Transverse colon (tissue), 4 donors: ENCODE data around the gene ZNHIT1. TPM values are rescaled to one million over a fixed set of nuclear protein-coding genes. Genes with fewer than 3 reads are reported as not detected.

Experiments
- DNase-seq: peaks from one replicate; pipeline ENCODE4 v3.0.0-alpha.2; 2019
- H3K27ac ChIP-seq, 4 donors: fragments of 200-600 bp; sonication (generic); 2 replicates each; pipeline ENCODE4 v1.5.1; 2016 to 2018; ENCODE audit warnings: inconsistent platforms in 4 of 4
- H3K27me3 ChIP-seq: fragments of 200-600 bp; sonication (generic); 2 replicates; pipeline ENCODE4 v1.5.1; 2017; ENCODE audit warnings: inconsistent platforms
- H3K36me3 ChIP-seq, 4 donors: fragments of 200-600 bp; sonication (generic); 2 replicates each; pipeline ENCODE4 v1.5.1; 2017 to 2019; ENCODE audit warnings: inconsistent platforms in 4 of 4
- H3K4me1 ChIP-seq, 4 donors: fragments of 200-600 bp; sonication (generic); 2 replicates each; pipeline ENCODE4 v1.5.1; 2017 to 2020; ENCODE audit warnings: inconsistent platforms in 4 of 4
- H3K4me3 ChIP-seq, 4 donors: fragments of 200-600 bp; sonication (generic); 1 replicate in 1 of 4; 2 replicates in 3 of 4; pipeline versions ENCODE4 v1.5.1 to v1.6.1; 2017 to 2019; ENCODE audit warnings: inconsistent platforms in 4 of 4
- H3K9me3 ChIP-seq, 2 donors: fragments of 200-600 bp; sonication (generic); 2 replicates each; pipeline ENCODE4 v1.5.1; 2017 to 2019; ENCODE audit warnings: inconsistent platforms in 2 of 2
- EP300 ChIP-seq: sonication (generic); formaldehyde crosslinking; IDR thresholded peaks from one replicate; pipeline ENCODE4 v1.6.1; 2017; ENCODE audit warnings: antibody characterized with exemption, low read depth
- POLR2A ChIP-seq: fragments of 450-650 bp; IDR thresholded peaks from one replicate; pipeline ENCODE4 v1.6.1; 2016; ENCODE audit warnings: antibody characterized with exemption, mild to moderate bottlenecking, moderate library complexity
- POLR2AphosphoS5 ChIP-seq, 3 donors: sonication (generic); formaldehyde crosslinking; IDR thresholded peaks; one replicate each; pipeline ENCODE4 v1.6.1; 2016; ENCODE audit warnings: antibody characterized with exemption in 3 of 3
- WGBS, 2 donors: methylation state at CpG; one replicate each; pipeline ENCODE4 v1.1.5; 2018; ENCODE audit warnings: low coverage in 1 of 2; 5-methylcytosine and 5-hydroxymethylcytosine counted together
- in situ Hi-C, 4 donors: fragments of 200-750 bp; cut with MboI; loops; one replicate each; pipeline versions ENCODE4 v1.15.0 to v1.15.1; 2017; ENCODE audit warnings: low sequenced_read_pairs in 3 of 4, low pct_ligation_motif_present in 1 of 4, low pct_unique_long_range_greater_than_20kb in 1 of 4
- intact Hi-C: fragments of 100-400 bp; cut with DNase I; formaldehyde crosslinking; loops from one replicate; pipeline ENCODE4 v1.15.1; 2023; ENCODE audit warnings: low total_unique reads
- total RNA-seq, 4 donors: library from RNA; depleted of rRNA; stranded (reverse); fragments of >200 nt; gene quantifications; one replicate each; pipeline ENCODE4 v1.1.0, GENCODE V29; 2016
- TF ChIP-seq, protein P1 (sequence below), 5 experiments: fragments of 200-600 bp in 3 of 5; fragments of 450-650 bp in 2 of 5; sonication (generic) in 3 of 5; IDR thresholded peaks; 1 replicate in 2 of 5; 2 replicates in 3 of 5; pipeline ENCODE4 v1.5.1; 2016 to 2017; ENCODE audit warnings: antibody characterized with exemption in 5 of 5, inconsistent platforms in 3 of 5, mild to moderate bottlenecking in 2 of 5, moderate library complexity in 1 of 5

ZNHIT1 gene
- total RNA-seq, 4 donors from 2014 or later: 50.5 to 106 (median 78.2) TPM

DNA sequence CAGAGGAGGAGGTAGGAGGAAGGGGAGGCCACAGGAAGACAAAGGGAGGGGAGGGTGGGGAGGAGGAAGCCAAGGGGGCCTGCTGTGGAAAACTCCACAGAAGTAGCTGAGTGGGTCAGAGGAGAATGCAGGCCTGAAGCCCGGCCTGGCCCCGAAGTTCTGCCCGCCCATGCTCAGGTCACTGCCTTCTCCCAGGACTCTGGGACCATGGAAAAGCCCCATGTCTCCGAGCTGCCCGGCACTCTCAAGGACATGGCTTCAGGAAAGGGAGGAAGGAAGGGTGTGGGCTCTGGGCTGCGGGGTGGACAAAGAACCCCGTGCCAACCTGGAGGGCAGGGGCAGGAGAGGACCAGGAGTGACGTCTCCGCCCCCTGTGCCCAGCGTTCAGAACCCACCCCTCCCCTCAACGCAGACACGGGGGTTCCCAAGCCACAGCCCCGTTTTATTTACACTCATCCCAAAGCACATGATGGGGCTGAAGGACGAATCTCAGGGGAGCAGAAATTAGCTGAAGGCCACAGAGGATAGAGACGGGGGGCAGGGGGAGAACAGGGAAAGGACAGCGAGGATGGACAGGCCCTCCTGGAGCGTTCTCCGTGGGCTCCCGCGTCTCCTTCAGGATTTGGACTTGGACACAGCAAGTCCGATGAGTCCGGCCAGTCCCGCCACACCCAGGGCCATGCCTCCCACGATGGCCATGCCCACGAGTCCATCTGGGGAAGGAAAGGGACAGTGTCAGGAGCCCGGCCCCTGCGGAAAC is 21.4 kb downstream of the ZNHIT1 start:
- no peaks in the 10 kb centered on the region for H3K27me3 ChIP-seq
- in situ Hi-C loops (no loop called here), intact Hi-C loops (loop anchor here (5.0 kb wide), 1 partner anchor 702 kb away; the partner anchor contains the start of gene AGFG2)
- TF ChIP-seq EP300 (no peak), POLR2A (no peak), POLR2AphosphoS5 (IDR thresholded peaks at IDR 0.05) (no peak)
- TF ChIP-seq, protein P1, sequence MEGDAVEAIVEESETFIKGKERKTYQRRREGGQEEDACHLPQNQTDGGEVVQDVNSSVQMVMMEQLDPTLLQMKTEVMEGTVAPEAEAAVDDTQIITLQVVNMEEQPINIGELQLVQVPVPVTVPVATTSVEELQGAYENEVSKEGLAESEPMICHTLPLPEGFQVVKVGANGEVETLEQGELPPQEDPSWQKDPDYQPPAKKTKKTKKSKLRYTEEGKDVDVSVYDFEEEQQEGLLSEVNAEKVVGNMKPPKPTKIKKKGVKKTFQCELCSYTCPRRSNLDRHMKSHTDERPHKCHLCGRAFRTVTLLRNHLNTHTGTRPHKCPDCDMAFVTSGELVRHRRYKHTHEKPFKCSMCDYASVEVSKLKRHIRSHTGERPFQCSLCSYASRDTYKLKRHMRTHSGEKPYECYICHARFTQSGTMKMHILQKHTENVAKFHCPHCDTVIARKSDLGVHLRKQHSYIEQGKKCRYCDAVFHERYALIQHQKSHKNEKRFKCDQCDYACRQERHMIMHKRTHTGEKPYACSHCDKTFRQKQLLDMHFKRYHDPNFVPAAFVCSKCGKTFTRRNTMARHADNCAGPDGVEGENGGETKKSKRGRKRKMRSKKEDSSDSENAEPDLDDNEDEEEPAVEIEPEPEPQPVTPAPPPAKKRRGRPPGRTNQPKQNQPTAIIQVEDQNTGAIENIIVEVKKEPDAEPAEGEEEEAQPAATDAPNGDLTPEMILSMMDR (IDR thresholded peaks at IDR 0.05): no peak
- H3K27ac ChIP-seq: peak overlapping the region; percentile 76 to 85 (median 82)
- no peak for DNase-seq
- WGBS, 2 donors: 74% methylated on average over 27 of the region's 27 CpGs; no CpG with 5 or more reads in 1 of the 2 donors
- H3K4me3 ChIP-seq: no peak overlapping the region
- H3K4me1 ChIP-seq: peaks cover 17 to 47% (median 35%) of the 10 kb centered on the region in 4 donors
- H3K36me3 ChIP-seq: peaks cover 0 to 7% (median 0%) of the 10 kb centered on the region in 4 donors
- H3K9me3 ChIP-seq: no peaks in the 10 kb centered on the region

DNA sequence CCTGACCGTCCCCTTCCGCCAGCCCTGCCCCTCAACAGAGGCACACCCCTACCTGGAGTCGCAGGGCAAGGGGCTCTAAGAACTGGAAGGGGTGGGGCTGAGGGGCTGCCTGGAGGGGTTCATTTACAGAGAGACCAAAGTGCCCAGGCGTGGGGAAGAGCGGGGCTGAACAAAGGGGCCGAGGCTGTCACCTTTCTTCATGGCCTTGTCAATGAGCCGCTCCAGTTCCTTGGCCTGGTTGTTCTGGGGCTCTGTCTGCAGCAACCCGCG is 21.9 kb downstream of the ZNHIT1 start:
- no peak for TF ChIP-seq POLR2AphosphoS5 (IDR thresholded peaks at IDR 0.05)
- Histone ChIP-seq H3K36me3 (peaks cover 0 to 7% (median 0%) of the 10 kb centered on the region in 4 donors), H3K27me3 (no peaks in the 10 kb centered on the region), H3K4me3 (no peak overlapping the region), H3K4me1 (peaks cover 17 to 45% (median 32%) of the 10 kb centered on the region in 4 donors), H3K9me3 (no peaks in the 10 kb centered on the region), H3K27ac (peak overlapping the region in 2 of 4 donors; percentile 24 to 85)
- WGBS, 2 donors: 90 to 100% methylated on average over 4 to 9 of the region's 9 CpGs
- intact Hi-C loops (loop anchor here (5.0 kb wide), 1 partner anchor 703 kb away; the partner anchor contains the start of gene AGFG2), in situ Hi-C loops (no loop called here)
- DNase-seq: no peak

DNA sequence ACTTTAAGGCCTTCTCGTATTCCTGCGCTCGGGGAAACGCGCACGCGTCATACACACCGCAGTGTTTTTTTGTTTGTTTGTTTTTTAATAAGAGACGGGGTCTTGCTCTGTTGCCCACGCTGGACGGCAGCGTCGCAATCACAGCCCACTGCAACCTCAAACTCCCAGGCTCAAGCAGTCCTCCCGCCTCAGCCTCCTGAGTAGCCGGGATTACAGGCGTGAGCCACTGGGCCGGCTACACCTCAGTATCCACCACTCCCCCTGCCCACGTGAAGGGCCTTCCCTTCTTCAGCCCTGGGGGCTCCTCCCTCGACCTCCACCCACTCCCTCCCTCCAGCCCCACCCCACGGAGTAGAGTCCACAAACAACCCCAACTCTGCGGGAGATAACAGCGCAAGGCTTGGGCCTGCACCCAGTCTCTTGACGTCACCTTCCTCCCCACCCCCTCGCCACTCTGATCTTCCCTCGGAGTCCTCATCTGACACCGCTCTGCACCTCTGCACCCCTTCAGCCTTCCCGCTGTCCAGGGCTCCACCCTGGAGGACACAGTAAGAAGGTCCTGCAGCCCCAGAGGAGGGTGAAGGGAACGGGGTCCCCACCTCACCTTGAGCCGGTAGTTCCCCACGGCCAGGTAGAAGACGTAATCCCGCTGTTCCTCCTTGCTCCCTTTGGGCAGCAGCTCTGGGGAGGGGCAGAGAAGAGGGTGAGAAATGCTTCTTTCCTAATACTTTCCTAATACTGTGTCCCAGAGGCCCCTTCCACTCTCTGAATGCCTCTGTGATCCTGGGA is 22.5 kb downstream of the ZNHIT1 start:
- in situ Hi-C loops (no loop called here), intact Hi-C loops (no loop called here)
- no peak overlapping the region for H3K27ac ChIP-seq
- peaks cover 0 to 7% (median 0%) of the 10 kb centered on the region in 4 donors for H3K36me3 ChIP-seq
- WGBS, 2 donors: 90 to 100% methylated on average over 4 to 32 of the region's 32 CpGs
- H3K4me3 ChIP-seq: no peak overlapping the region
- DNase-seq: no peak
- H3K27me3 ChIP-seq: no peaks in the 10 kb centered on the region
- no peaks in the 10 kb centered on the region for H3K9me3 ChIP-seq
- H3K4me1 ChIP-seq: peaks cover 19 to 42% (median 32%) of the 10 kb centered on the region in 4 donors
- TF ChIP-seq POLR2AphosphoS5 (IDR thresholded peaks at IDR 0.05) (no peak), POLR2A (no peak), EP300 (no peak)
- TF ChIP-seq, protein P1 (IDR thresholded peaks at IDR 0.05): no peak

DNA sequence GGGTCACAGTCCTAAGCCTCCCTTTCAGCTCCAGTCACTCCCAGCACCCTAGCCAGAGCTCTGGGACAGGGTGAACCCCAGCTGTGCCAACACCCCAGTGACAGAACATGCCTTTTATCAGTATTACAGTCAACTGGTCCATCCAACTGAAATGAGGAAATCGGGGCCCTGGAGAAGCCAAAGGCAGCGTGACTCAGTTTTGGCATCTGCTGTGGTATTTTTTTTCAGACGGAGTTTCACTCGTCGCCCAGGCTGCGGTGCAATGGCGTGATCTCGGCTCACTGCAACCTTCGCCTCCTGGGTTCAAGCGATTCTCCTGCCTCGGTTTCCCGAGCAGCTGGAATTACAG is 23.0 kb downstream of the ZNHIT1 start:
- in situ Hi-C loops: no loop called here
- no peak overlapping the region for H3K4me3 ChIP-seq

More for the DNA sequence above, 23.0 kb downstream of the ZNHIT1 start:
- 94% methylated on average over 12 of the region's 12 CpGs; no CpG with 5 or more reads in 1 of the 2 donors for WGBS, 2 donors
- DNase-seq: no peak
- Histone ChIP-seq H3K27ac (peak overlapping the region in 1 of 4 donors; percentile 0), H3K36me3 (peaks cover 0 to 7% (median 0%) of the 10 kb centered on the region in 4 donors), H3K9me3 (no peaks in the 10 kb centered on the region), H3K4me1 (peaks cover 23 to 43% (median 32%) of the 10 kb centered on the region in 4 donors), H3K27me3 (no peaks in the 10 kb centered on the region)
- intact Hi-C loops: no loop called here
- TF ChIP-seq EP300: no peak
- TF ChIP-seq, protein P1 (IDR thresholded peaks at IDR 0.05): no peak
- no peak for TF ChIP-seq POLR2AphosphoS5 (IDR thresholded peaks at IDR 0.05)
- TF ChIP-seq POLR2A: no peak
